Neural progenitor cell (in vitro differentiated cells): ENCODE measurements around the gene SPTBN4.

Source experiments
- EZH2 ChIP-seq: fragments of 200-600 bp; sonication (generic); IDR thresholded peaks from 2 replicates; pipeline ENCODE4 v1.6.1; 2017; ENCODE audit warnings: antibody characterized with exemption, mild to moderate bottlenecking, moderate library complexity
- EZH2phosphoT487 ChIP-seq: fragments of 200-600 bp; sonication (generic); IDR thresholded peaks from 2 replicates; pipeline ENCODE4 v1.6.1; 2017; ENCODE audit warnings: antibody characterized with exemption
- TF ChIP-seq, protein P1 (sequence below): fragments of 200-600 bp; sonication (generic); IDR thresholded peaks from 2 replicates; pipeline ENCODE4 v1.5.1; 2017; ENCODE audit warnings: antibody characterized with exemption, mild to moderate bottlenecking

DNA sequence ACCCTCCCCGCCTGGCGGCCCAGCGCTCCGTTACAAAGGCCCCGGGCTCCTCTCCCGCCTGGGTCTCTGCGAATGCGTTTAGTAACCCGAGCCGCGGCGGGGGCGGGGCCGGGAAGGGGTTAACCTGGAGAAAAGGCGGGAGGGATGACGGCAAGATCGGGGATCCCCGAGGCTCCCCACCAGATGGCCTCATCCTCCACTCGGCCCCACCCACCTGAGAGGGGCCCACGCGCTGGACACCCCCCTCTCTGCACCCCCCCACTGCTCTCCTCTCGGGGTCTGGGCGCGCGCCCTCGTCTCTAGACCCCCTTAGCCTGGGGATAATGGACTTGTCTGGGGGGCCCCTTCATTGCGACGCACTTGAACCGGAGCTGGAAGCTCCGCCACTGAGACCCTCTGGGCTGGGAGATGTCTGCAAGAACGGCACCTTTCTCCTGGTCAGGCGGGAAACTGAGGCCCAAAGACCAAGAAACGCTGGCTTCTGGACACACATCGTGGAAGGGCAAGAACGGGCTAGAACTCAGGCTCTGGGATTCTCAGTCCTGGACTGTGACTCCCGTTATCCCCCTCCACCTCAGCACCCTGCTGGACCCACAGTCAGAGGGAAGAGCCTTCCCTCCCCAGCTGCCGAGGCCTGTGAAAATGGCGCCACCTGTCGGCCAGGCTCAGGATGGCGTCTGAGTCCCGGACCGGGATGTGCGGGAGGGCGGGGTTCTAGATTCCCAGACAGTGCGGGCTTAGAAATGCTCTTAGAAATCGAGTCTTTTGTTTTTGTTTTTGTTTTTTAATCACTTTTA is 131.5 kb downstream of the SPTBN4 start:
- TF ChIP-seq, protein P1, sequence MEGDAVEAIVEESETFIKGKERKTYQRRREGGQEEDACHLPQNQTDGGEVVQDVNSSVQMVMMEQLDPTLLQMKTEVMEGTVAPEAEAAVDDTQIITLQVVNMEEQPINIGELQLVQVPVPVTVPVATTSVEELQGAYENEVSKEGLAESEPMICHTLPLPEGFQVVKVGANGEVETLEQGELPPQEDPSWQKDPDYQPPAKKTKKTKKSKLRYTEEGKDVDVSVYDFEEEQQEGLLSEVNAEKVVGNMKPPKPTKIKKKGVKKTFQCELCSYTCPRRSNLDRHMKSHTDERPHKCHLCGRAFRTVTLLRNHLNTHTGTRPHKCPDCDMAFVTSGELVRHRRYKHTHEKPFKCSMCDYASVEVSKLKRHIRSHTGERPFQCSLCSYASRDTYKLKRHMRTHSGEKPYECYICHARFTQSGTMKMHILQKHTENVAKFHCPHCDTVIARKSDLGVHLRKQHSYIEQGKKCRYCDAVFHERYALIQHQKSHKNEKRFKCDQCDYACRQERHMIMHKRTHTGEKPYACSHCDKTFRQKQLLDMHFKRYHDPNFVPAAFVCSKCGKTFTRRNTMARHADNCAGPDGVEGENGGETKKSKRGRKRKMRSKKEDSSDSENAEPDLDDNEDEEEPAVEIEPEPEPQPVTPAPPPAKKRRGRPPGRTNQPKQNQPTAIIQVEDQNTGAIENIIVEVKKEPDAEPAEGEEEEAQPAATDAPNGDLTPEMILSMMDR, result peak; percentile 99
- TF ChIP-seq EZH2 (no peak), EZH2phosphoT487 (peak; percentile 13)
